HepG2 (cell line): ENCODE data around the gene HAPLN2. TPM values are rescaled to one million over a fixed set of nuclear protein-coding genes. Genes with fewer than 3 reads are reported as not detected.

Experiments
- AGO1 ChIP-seq: fragments of 200-400 bp; formaldehyde crosslinking; IDR thresholded peaks from 2 replicates; pipeline ENCODE4 v1.6.1; 2017; ENCODE audit warnings: mild to moderate bottlenecking, low read depth, low read length, moderate library complexity; ENCODE audit not compliant: poor library complexity, severe bottlenecking
- AHR ChIP-seq: IDR thresholded peaks from 2 replicates; pipeline ENCODE4 v1.6.1; 2018; ENCODE audit warnings: missing genetic modification reagents, missing compliant biosample characterization
- CHCHD3 ChIP-seq: sonication (generic); formaldehyde crosslinking; IDR thresholded peaks from 2 replicates; pipeline ENCODE4 v1.8.0; 2022; ENCODE audit warnings: mild to moderate bottlenecking, missing genetic modification reagents, moderate library complexity
- FOXO4 ChIP-seq: sonication (generic); formaldehyde crosslinking; conservative IDR thresholded peaks from 2 replicates; pipeline ENCODE4 v1.8.1; 2023; ENCODE audit warnings: missing genetic modification reagents
- HIC2 ChIP-seq: sonication (generic); formaldehyde crosslinking; IDR thresholded peaks from 2 replicates; pipeline ENCODE4 v1.9.0; 2022; ENCODE audit warnings: low read depth, missing genetic modification reagents
- HOXA3 ChIP-seq: sonication (generic); formaldehyde crosslinking; IDR thresholded peaks from 2 replicates; pipeline ENCODE4 v1.5.0; 2020; ENCODE audit warnings: missing genetic modification reagents
- MYC ChIP-seq: sonication (generic); formaldehyde crosslinking; IDR thresholded peaks from 2 replicates; pipeline ENCODE4 v1.9.0; 2021; ENCODE audit warnings: missing genetic modification reagents, borderline replicate concordance
- NBN ChIP-seq: fragments of 450-650 bp; conservative IDR thresholded peaks from 2 replicates; pipeline ENCODE4 v1.6.1; 2017
- SIN3B ChIP-seq: fragments of 150-350 bp; IDR thresholded peaks from 2 replicates; pipeline ENCODE4 v1.6.1; 2014; ENCODE audit warnings: low read length
- SKI ChIP-seq: fragments of 450-650 bp; IDR thresholded peaks from one replicate; pipeline ENCODE4 v1.6.1; 2018; ENCODE audit warnings: mild to moderate bottlenecking; ENCODE audit not compliant: partially characterized antibody
- TMF1 ChIP-seq: sonication (generic); formaldehyde crosslinking; IDR thresholded peaks from 2 replicates; pipeline ENCODE4 v1.8.1; 2022; ENCODE audit warnings: low read depth, missing genetic modification reagents
- TRIM22 ChIP-seq: fragments of 450-650 bp; IDR thresholded peaks from 2 replicates; pipeline ENCODE4 v1.6.1; 2017
- TSC22D2 ChIP-seq: sonication (generic); formaldehyde crosslinking; IDR thresholded peaks from 2 replicates; pipeline ENCODE4 v1.5.1; 2020; ENCODE audit warnings: missing genetic modification reagents, mild to moderate bottlenecking, borderline replicate concordance
- YY1 ChIP-seq: IDR thresholded peaks from 2 replicates; pipeline ENCODE4 v1.6.1; 2011; ENCODE audit warnings: low read length, low read depth, moderate library complexity, mild to moderate bottlenecking; ENCODE audit not compliant: insufficient read depth, insufficient replicate concordance
- ZBTB4 ChIP-seq: sonication (generic); formaldehyde crosslinking; IDR thresholded peaks from 2 replicates; pipeline ENCODE4 v1.4.0; 2020; ENCODE audit warnings: missing genetic modification reagents, mild to moderate bottlenecking, borderline replicate concordance
- ZNF180 ChIP-seq: sonication (generic); formaldehyde crosslinking; IDR thresholded peaks from 2 replicates; pipeline ENCODE4 v1.4.0; 2020; ENCODE audit warnings: low read depth, missing genetic modification reagents, borderline replicate concordance
- ZSCAN5A ChIP-seq: sonication (generic); formaldehyde crosslinking; IDR thresholded peaks from 2 replicates; pipeline ENCODE4 v1.8.0; 2022; ENCODE audit warnings: mild to moderate bottlenecking, missing genetic modification reagents, borderline replicate concordance
- polyA plus RNA-seq, 8 experiments: library from polyadenylated mRNA; depleted of rRNA in 3 of 8; stranded (reverse) in 7 of 8; unstranded in 1 of 8; fragments of >200 nt; fragmentation: Illumina TruSeq in 4 of 8; extraction: Trizol in 4 of 8; gene quantifications; 2 replicates each; pipeline versions ENCODE4 v1.2.1 to v1.2.3, GENCODE V29; 2011 to 2016; ENCODE audit warnings: low read depth in 4 of 8, missing spikeins in 1 of 8, mixed read lengths in 1 of 8; ENCODE audit not compliant: insufficient read depth in 1 of 8
- total RNA-seq, 5 experiments: library from RNA; depleted of rRNA; stranded (reverse); fragments of >200 nt; fragmentation: Illumina TruSeq; extraction: Trizol; gene quantifications; 2 replicates each; pipeline ENCODE4 v1.2.3, GENCODE V29; 2016; ENCODE audit warnings: low read depth in 1 of 5

The HAPLN2 gene
- total and polyA plus RNA-seq, 2 of the 13 experiments (the other 11 are each of a cell fraction or from before 2014, with no cell fraction given) = not detected

GRCh38 chr1:156601122-156601830, 17.9 kb upstream of the HAPLN2 start, which contains the start of gene GPATCH4 (continued):
- TF ChIP-seq ZBTB4 (CRISPR knock-in tag) (no peak), ZSCAN5A (0 out of 2 replicates have a peak, but pooled peaks have one; percentile 26), FOXO4 (CRISPR knock-in tag) (0 out of 2 replicates have a peak, but pooled peaks have one; percentile 33), AHR (CRISPR knock-in tag) (peak; percentile 76), SKI (no peak), TMF1 (CRISPR knock-in tag) (no peak), HIC2 (CRISPR knock-in tag) (no peak), YY1 (peak; percentile 98), HOXA3 (CRISPR knock-in tag) (peak; percentile 92), AGO1 (no peak), CHCHD3 (CRISPR knock-in tag) (no peak), ZNF180 (CRISPR knock-in tag) (peak; percentile 35; the same call in 1 of the 2 replicates), SIN3B (peak; percentile 73; the same call in 1 of the 2 replicates), TRIM22 (no peak), NBN (no peak), MYC (CRISPR knock-in tag) (peak; percentile 98), TSC22D2 (CRISPR knock-in tag) (no peak)
